Natural killer cell (primary cell): ENCODE data around the gene PRM3. TPM values are rescaled to one million over a fixed set of nuclear protein-coding genes. Genes with fewer than 3 reads are reported as not detected.
A peak's percentile ranks its signal among the peaks of the same experiment; 100 is the strongest.

Source experiments
- ATAC-seq, 3 donors: fragments of 150-1000 bp in 2 of 3; fragments of 200-7000 bp in 1 of 3; cut with Tn5 transposase; 1 replicate in 1 of 3; 2 replicates in 2 of 3; pipeline ENCODE4 v1.10.0; 2021; ENCODE audit warnings: mild to moderate bottlenecking in 2 of 3, moderate library complexity in 2 of 3
- DNase-seq, 2 donors: peaks; one replicate each; pipeline versions ENCODE4 v3.0.0 to v3.0.0-alpha.2; 2013 to 2021; ENCODE audit warnings: mixed read lengths in 1 of 2
- H3K27ac ChIP-seq: one replicate; pipeline ENCODE4 v1.5.1; 2013; ENCODE audit warnings: mild to moderate bottlenecking, low read length
- H3K27me3 ChIP-seq: one replicate; pipeline ENCODE4 v1.6.1; 2013; ENCODE audit warnings: low read length; ENCODE audit not compliant: control insufficient read depth, insufficient read depth
- H3K36me3 ChIP-seq: one replicate; pipeline ENCODE4 v1.6.1; 2013; ENCODE audit warnings: low read length; ENCODE audit not compliant: control insufficient read depth, insufficient read depth
- H3K4me1 ChIP-seq: one replicate; pipeline ENCODE4 v1.6.1; 2013; ENCODE audit warnings: low read length; ENCODE audit not compliant: control insufficient read depth, insufficient read depth
- H3K4me3 ChIP-seq: one replicate; pipeline ENCODE4 v1.5.1; 2013; ENCODE audit warnings: low read length
- H3K9me3 ChIP-seq: one replicate; pipeline ENCODE4 v1.6.1; 2013; ENCODE audit warnings: low read length; ENCODE audit not compliant: control insufficient read depth, insufficient read depth
- H3K27ac Mint-ChIP-seq, 2 donors: one replicate each; pipeline ENCODE4 v1.8.0; 2022; ENCODE audit warnings: mild to moderate bottlenecking in 2 of 2, mixed read lengths in 2 of 2, moderate library complexity in 1 of 2
- H3K27me3 Mint-ChIP-seq, 2 donors: one replicate each; pipeline ENCODE4 v1.8.0; 2022; ENCODE audit warnings: low read depth in 2 of 2, mixed read lengths in 2 of 2
- H3K36me3 Mint-ChIP-seq: one replicate; pipeline ENCODE4 v1.8.0; 2022; ENCODE audit warnings: mixed read lengths
- H3K4me1 Mint-ChIP-seq, 2 donors: one replicate each; pipeline ENCODE4 v1.8.0; 2022; ENCODE audit warnings: mixed read lengths in 2 of 2
- H3K4me3 Mint-ChIP-seq: one replicate; pipeline ENCODE4 v1.8.0; 2022; ENCODE audit warnings: mild to moderate bottlenecking, moderate library complexity, mixed read lengths
- H3K9me3 Mint-ChIP-seq, 2 donors: one replicate each; pipeline ENCODE4 v1.8.0; 2022; ENCODE audit warnings: mixed read lengths in 2 of 2
- WGBS: methylation state at CpG from one replicate; pipeline ENCODE4 v1.1.7; 2013; ENCODE audit warnings: missing lambda C conversion rate; ENCODE audit not compliant: insufficient coverage; 5-methylcytosine and 5-hydroxymethylcytosine counted together
- intact Hi-C: fragments of 100-400 bp; cut with micrococcal nuclease; formaldehyde crosslinking; loops from one replicate; pipeline ENCODE4 v1.14.2; 2022
- total RNA-seq, 4 donors: library from RNA; stranded (reverse); fragments of 120-200 nt in 1 of 4; gene quantifications; one replicate each; pipeline versions ENCODE4 v1.2.3 to v1.2.4, GENCODE V29; 2013 to 2022
- TF ChIP-seq, protein P1 (sequence below): fragments of 200-600 bp; IDR thresholded peaks from one replicate; pipeline ENCODE4 v1.8.0; 2022; ENCODE audit warnings: antibody characterized with exemption

PRM3 gene
- total RNA-seq, 3 donors from 2014 or later (not counting 1 experiment from before 2014, with no cell fraction given), result not detected

DNA sequence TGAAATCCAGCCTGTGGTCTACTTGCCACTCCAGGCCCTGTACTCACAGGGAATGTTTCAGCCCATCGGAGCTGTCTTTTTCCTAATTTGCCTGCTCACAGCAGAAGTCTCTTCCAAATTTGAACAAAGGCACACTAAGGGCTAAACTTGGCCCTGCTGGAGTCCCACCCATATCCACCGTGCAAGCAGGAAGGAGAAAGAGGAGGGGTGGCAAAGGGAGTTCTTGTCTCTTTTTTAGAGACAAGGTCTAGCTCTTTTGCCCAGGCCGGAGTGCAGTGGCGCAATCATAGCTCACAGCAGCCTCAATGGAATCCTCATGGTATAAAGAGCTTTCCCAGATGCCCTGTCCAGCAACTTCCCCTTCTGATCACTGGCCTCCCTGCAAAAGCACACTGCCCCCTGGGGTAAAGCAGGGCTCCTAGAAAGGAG, 10.4 kb upstream of the PRM3 start:
- 75% methylated on average over 4 of the region's 4 CpGs for WGBS
- Mint-ChIP-seq H3K27ac (no peak overlapping the region), H3K27me3 (peaks cover 35 to 45% of the 10 kb centered on the region in 2 donors), H3K4me1 (no peaks in the 10 kb centered on the region), H3K36me3 (no peaks in the 10 kb centered on the region), H3K4me3 (no peak overlapping the region), H3K9me3 (no peaks in the 10 kb centered on the region)
- no peak for ATAC-seq
- no peaks in the 10 kb centered on the region for H3K27me3 ChIP-seq
- H3K36me3 ChIP-seq, result no peaks in the 10 kb centered on the region
- H3K9me3 ChIP-seq, result no peaks in the 10 kb centered on the region
- no peak overlapping the region for H3K4me3 ChIP-seq
- TF ChIP-seq, protein P1, sequence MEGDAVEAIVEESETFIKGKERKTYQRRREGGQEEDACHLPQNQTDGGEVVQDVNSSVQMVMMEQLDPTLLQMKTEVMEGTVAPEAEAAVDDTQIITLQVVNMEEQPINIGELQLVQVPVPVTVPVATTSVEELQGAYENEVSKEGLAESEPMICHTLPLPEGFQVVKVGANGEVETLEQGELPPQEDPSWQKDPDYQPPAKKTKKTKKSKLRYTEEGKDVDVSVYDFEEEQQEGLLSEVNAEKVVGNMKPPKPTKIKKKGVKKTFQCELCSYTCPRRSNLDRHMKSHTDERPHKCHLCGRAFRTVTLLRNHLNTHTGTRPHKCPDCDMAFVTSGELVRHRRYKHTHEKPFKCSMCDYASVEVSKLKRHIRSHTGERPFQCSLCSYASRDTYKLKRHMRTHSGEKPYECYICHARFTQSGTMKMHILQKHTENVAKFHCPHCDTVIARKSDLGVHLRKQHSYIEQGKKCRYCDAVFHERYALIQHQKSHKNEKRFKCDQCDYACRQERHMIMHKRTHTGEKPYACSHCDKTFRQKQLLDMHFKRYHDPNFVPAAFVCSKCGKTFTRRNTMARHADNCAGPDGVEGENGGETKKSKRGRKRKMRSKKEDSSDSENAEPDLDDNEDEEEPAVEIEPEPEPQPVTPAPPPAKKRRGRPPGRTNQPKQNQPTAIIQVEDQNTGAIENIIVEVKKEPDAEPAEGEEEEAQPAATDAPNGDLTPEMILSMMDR, result no peak
- H3K27ac ChIP-seq, result no peak overlapping the region
- intact Hi-C loops, result no loop called here
- no peak for DNase-seq
- H3K4me1 ChIP-seq, result no peaks in the 10 kb centered on the region

DNA sequence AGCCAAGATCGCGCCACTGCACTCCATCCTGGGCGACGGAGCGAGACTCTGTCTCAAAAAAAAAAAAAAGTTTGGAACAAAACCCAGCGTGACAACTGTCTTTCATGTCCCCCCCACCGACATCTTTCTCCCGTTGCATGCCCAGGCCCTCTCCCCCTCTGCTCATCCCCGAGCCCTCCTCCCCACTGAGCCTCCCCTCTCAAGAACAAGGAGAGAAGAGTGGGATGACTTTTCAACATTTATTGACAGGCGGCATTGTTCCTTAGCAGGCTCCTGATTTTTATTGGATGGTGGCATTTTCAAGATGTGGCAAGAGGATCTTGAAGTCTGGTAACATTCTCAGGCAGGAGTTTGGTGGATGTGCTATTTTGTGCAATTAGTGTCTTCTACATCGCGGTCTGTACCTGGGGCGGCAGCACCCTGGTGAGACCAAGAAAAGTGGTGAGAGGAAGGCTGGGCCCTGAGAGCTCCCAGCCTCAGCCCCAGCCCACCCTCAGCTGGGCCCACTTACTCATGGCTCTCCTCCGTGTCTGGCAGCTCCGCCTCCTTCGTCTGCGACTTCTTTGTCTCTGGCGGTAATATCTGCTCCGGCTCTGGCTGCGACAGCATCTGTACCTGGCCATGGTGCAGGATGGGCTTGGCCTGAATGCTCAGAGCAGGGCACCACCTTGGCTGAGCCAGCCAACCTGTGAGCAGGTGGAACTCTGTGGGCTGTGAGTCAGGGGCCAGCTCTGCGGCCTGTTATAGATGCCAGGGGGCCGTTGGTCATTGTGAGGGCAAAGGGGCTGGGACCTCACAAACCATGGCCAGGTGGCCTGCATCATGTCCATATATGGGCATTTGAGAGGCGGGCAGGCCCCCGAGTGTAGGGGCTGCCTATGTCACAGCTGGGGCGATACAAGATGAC, 7.4 kb upstream of the PRM3 start, which contains the start of gene PRM1:
TSS of gene PRM1 (minus strand) at position 715 of the 907 bp plus-strand sequence. CDS start at position 623, 92 bp downstream.
- peaks cover 22 to 26% of the 10 kb centered on the region in 2 donors for H3K27me3 Mint-ChIP-seq
- no peak within 1 kb of the TSS for H3K27ac Mint-ChIP-seq
- ATAC-seq (no peak), DNase-seq (no peak)
- H3K4me3 Mint-ChIP-seq, result no peak within 1 kb of the TSS
- H3K4me3 ChIP-seq, result no peak within 1 kb of the TSS
- H3K27ac ChIP-seq, result no peak within 1 kb of the TSS
- H3K27me3 ChIP-seq, result no peaks in the 10 kb centered on the region
- TF ChIP-seq, protein P1, result no peak
- 95% methylated on average over 21 of the region's 25 CpGs for WGBS
- H3K4me1 Mint-ChIP-seq, result no peaks in the 10 kb centered on the region
- no peaks in the 10 kb centered on the region for H3K9me3 Mint-ChIP-seq
- no peaks in the 10 kb centered on the region for H3K9me3 ChIP-seq
- intact Hi-C loops, result no loop called here
- H3K36me3 ChIP-seq, result no peaks in the 10 kb centered on the region
- H3K36me3 Mint-ChIP-seq, result no peaks in the 10 kb centered on the region
- no peaks in the 10 kb centered on the region for H3K4me1 ChIP-seq

DNA sequence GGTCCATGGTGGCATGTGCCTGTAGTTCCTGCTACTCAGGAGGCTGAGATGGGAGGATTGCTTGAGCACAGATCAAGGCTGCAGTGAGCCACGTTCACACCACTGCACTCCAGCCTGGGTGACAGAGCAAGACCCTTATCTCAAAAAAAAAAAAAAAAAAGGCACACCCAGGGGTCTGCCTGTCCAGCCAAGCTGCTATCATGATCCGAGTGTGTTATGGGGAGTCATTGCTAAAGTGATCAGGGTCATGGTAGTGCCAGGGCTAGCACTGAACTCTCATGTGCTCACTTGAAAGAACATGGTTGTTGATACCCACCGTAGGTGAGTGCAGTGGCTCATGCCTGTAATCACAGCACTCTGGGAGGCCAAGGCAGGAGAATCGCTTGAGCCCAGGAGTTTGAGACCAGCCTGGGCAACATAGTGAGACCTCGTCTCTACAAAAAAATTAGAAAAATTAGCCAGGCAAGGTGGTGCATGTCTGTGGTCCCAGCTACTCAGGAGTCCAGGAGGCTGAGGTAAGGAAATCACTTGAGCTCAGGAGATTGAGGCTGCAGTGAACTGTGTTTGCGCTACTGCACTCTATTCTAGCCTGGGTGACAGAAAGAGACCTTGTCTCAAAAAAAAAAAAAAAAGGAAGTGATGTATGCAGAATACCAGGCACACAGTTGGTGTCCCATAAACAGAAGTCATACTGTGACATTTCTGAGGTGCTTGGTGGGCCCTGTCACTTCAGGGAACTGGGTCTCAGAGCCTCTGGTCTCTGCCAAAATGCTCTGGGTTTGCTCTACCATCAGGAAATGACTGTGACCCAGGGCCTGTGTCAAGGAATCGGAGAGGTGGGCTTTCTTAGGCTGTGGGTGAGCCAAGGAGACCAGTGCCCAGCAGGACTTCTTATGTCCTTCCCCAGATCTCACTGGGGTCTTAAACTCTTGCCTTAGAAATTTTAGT, 5.5 kb upstream of the PRM3 start:
- Histone ChIP-seq H3K9me3 (no peaks in the 10 kb centered on the region), H3K4me3 (no peak overlapping the region), H3K4me1 (no peaks in the 10 kb centered on the region), H3K27me3 (no peaks in the 10 kb centered on the region), H3K36me3 (no peaks in the 10 kb centered on the region), H3K27ac (no peak overlapping the region)
- no peak overlapping the region for H3K4me3 Mint-ChIP-seq
- no peak for DNase-seq
- H3K4me1 Mint-ChIP-seq, result no peaks in the 10 kb centered on the region
- H3K36me3 Mint-ChIP-seq, result no peaks in the 10 kb centered on the region
- no peak overlapping the region for H3K27ac Mint-ChIP-seq
- WGBS, result 89% methylated on average over 7 of the region's 7 CpGs
- peak in 1 of 3 donors; percentile 38 for ATAC-seq
- H3K9me3 Mint-ChIP-seq, result no peaks in the 10 kb centered on the region
- intact Hi-C loops, result no loop called here
- TF ChIP-seq, protein P1, result no peak
- H3K27me3 Mint-ChIP-seq, result peaks cover 13 to 16% of the 10 kb centered on the region in 2 donors
